Measurements from ENCODE around the gene BABAM2. TPM values are rescaled to one million over a fixed set of nuclear protein-coding genes. Genes with fewer than 3 reads are reported as not detected.
A peak's percentile ranks its signal among the peaks of the same experiment; 100 is the strongest.
"Not testable (repeated sequence)": the region's sequence is repeated elsewhere in the genome, so short reads cannot be mapped to it uniquely, and the experiment has no call there.

BABAM2 gene
- total RNA-seq, 1 donor from 2014 or later, result 33.9 TPM

DNA sequence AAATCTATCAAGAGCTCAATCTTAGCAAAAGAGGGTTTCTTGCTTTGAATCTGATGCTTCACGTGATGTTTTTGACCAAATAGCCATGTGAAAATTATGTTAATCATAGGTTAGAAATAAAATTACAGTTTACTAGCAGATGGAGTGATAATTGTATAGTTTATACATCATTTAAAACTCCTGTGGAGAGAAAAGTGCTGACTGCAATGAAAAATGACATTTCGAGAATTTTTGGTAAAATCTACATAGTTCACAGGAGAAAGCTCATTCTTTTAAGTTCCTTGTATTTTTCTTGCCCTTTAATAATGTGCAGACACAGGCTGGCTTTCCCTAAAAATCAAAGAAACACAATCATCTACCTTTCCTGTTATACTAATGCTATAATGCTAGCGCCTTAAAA lies 33.6 kb upstream of the BABAM2 start:
- peaks cover 23% of the 10 kb centered on the region for H3K4me1 Mint-ChIP-seq (ENCODE audit: low read depth)
- H3K36me3 Mint-ChIP-seq (ENCODE audit: low read depth), result no peaks in the 10 kb centered on the region
- TF ChIP-seq, protein P1, sequence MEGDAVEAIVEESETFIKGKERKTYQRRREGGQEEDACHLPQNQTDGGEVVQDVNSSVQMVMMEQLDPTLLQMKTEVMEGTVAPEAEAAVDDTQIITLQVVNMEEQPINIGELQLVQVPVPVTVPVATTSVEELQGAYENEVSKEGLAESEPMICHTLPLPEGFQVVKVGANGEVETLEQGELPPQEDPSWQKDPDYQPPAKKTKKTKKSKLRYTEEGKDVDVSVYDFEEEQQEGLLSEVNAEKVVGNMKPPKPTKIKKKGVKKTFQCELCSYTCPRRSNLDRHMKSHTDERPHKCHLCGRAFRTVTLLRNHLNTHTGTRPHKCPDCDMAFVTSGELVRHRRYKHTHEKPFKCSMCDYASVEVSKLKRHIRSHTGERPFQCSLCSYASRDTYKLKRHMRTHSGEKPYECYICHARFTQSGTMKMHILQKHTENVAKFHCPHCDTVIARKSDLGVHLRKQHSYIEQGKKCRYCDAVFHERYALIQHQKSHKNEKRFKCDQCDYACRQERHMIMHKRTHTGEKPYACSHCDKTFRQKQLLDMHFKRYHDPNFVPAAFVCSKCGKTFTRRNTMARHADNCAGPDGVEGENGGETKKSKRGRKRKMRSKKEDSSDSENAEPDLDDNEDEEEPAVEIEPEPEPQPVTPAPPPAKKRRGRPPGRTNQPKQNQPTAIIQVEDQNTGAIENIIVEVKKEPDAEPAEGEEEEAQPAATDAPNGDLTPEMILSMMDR (IDR thresholded peaks at IDR 0.05), result no peak
- DNase-seq (ENCODE audit: low spot score), result no peak
- no peak overlapping the region for H3K4me3 Mint-ChIP-seq (ENCODE audit: unreplicated experiment)
- H3K27ac Mint-ChIP-seq (ENCODE audit: unreplicated experiment), result no peak overlapping the region
- H3K9me3 Mint-ChIP-seq (ENCODE audit: low read depth), result peaks cover 10% of the 10 kb centered on the region
- no peaks in the 10 kb centered on the region for H3K27me3 Mint-ChIP-seq (ENCODE audit: low read depth)

DNA sequence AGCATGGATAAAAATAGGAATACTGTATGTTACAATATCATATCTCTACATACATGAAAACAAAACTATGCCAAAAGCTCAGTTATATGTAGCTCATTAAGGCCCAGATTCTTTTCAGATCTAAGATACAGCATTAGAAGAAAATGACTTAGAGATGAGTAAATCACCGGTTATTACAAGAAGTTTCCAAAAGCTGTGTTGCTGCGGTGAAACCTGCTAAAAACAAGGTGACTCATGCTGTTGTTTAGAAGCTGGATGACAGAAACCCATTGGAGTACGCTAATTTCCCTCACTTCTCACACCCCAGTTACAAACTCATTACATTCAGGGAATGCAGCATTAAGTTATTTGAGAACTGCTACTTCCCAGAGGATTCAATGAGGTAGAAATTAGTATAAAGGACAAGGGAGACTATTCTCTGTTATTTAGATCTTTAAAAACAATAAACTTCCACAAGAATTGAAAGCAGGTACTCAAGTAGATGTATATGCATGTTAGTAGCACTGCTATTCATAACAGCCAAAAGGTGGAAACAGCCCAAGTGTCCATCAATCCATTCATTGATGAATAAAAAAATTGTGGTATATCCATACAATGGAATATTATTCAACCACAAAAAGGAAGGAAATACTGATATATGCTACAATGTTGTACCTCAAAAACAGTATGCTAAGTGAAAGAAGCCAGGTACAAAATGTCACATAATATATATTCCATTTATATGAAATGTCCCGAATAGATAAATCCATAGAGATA lies 32.9 kb upstream of the BABAM2 start:
- Mint-ChIP-seq H3K4me3 (ENCODE audit: unreplicated experiment) (no peak overlapping the region), H3K4me1 (ENCODE audit: low read depth) (peaks cover 23% of the 10 kb centered on the region), H3K27ac (ENCODE audit: unreplicated experiment) (no peak overlapping the region), H3K27me3 (ENCODE audit: low read depth) (no peaks in the 10 kb centered on the region), H3K9me3 (ENCODE audit: low read depth) (peaks cover 10% of the 10 kb centered on the region), H3K36me3 (ENCODE audit: low read depth) (no peaks in the 10 kb centered on the region)
- TF ChIP-seq, protein P1 (IDR thresholded peaks at IDR 0.05), result no peak
- no peak for DNase-seq (ENCODE audit: low spot score)

GRCh38 chr2:27860111-27860510 lies 30.4 kb upstream of the BABAM2 start:
- peak overlapping the region; percentile 4 for H3K27ac Mint-ChIP-seq (ENCODE audit: unreplicated experiment)
- no peaks in the 10 kb centered on the region for H3K27me3 Mint-ChIP-seq (ENCODE audit: low read depth)
- DNase-seq (ENCODE audit: low spot score), result no peak
- H3K9me3 Mint-ChIP-seq (ENCODE audit: low read depth), result peaks cover 10% of the 10 kb centered on the region
- TF ChIP-seq, protein P1 (IDR thresholded peaks at IDR 0.05), result no peak
- H3K4me3 Mint-ChIP-seq (ENCODE audit: unreplicated experiment), result no peak overlapping the region
- peaks cover 21% of the 10 kb centered on the region for H3K4me1 Mint-ChIP-seq (ENCODE audit: low read depth)
- H3K36me3 Mint-ChIP-seq (ENCODE audit: low read depth), result no peaks in the 10 kb centered on the region

- no peak overlapping the region for H3K27ac Mint-ChIP-seq (ENCODE audit: unreplicated experiment)
- DNase-seq (ENCODE audit: low spot score), result no peak
- no peak overlapping the region for H3K4me3 Mint-ChIP-seq (ENCODE audit: unreplicated experiment)
- no peaks in the 10 kb centered on the region for H3K36me3 Mint-ChIP-seq (ENCODE audit: low read depth)
- peaks cover 15% of the 10 kb centered on the region for H3K4me1 Mint-ChIP-seq (ENCODE audit: low read depth)
- H3K9me3 Mint-ChIP-seq (ENCODE audit: low read depth), result no peaks in the 10 kb centered on the region
- TF ChIP-seq, protein P1 (IDR thresholded peaks at IDR 0.05), result no peak
- no peaks in the 10 kb centered on the region for H3K27me3 Mint-ChIP-seq (ENCODE audit: low read depth)
These were observed 27.4 kb upstream of the BABAM2 start for GRCh38 chr2:27863146-27863545.

DNA sequence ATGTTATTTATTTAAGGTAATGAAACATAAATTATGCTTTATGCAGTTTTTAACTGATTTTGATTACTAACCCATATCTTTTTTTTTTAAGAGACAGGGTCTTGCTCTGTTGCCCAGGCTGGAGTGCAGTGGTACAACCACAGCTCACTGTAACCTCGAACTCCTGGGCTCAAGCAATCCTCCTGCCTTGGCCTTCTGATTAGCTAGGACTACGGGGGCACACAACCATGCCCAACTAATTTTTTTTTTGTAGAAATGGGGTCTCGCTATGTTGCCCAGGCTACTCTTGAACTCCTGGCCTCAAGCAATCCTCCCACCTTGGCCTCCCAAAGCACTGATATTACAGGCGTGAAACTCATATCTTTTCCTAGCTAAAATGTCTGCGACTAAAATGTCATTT lies 26.6 kb upstream of the BABAM2 start:
- not testable (repeated sequence) for H3K4me3 Mint-ChIP-seq (ENCODE audit: unreplicated experiment); H3K27me3 Mint-ChIP-seq (ENCODE audit: low read depth)

GRCh38 chr2:27866237-27866636 lies 24.3 kb upstream of the BABAM2 start:
- no peak overlapping the region for H3K27ac Mint-ChIP-seq (ENCODE audit: unreplicated experiment)
- H3K9me3 Mint-ChIP-seq (ENCODE audit: low read depth), result no peaks in the 10 kb centered on the region
- H3K27me3 Mint-ChIP-seq (ENCODE audit: low read depth), result no peaks in the 10 kb centered on the region
- peaks cover 9% of the 10 kb centered on the region for H3K4me1 Mint-ChIP-seq (ENCODE audit: low read depth)
- DNase-seq (ENCODE audit: low spot score), result no peak
- H3K4me3 Mint-ChIP-seq (ENCODE audit: unreplicated experiment), result no peak overlapping the region
- H3K36me3 Mint-ChIP-seq (ENCODE audit: low read depth), result no peaks in the 10 kb centered on the region
- TF ChIP-seq, protein P1 (IDR thresholded peaks at IDR 0.05), result no peak

More for the DNA sequence above, 26.6 kb upstream of the BABAM2 start:
- H3K9me3 Mint-ChIP-seq (ENCODE audit: low read depth); H3K27ac Mint-ChIP-seq (ENCODE audit: unreplicated experiment); DNase-seq (ENCODE audit: low spot score); H3K36me3 Mint-ChIP-seq (ENCODE audit: low read depth): not testable (repeated sequence)
- H3K4me1 Mint-ChIP-seq (ENCODE audit: low read depth), result peaks cover 15% of the 10 kb centered on the region
